Trophoblast cell (in vitro differentiated cells and primary cell): ENCODE results near the gene PAFAH2.
"Not testable (repeated sequence)": the region's sequence is repeated elsewhere in the genome, so short reads cannot be mapped to it uniquely, and the experiment has no call there.

Experiments
- DNase-seq, 2 donors: peaks; one replicate each; pipeline ENCODE4 v3.0.0-alpha.2; 2016
- H2AFZ ChIP-seq: 2 replicates; pipeline ENCODE4 v1.6.1; 2013; ENCODE audit warnings: low read length, moderate library complexity, mild to moderate bottlenecking; ENCODE audit not compliant: insufficient read depth, poor library complexity
- H2AK5ac ChIP-seq: 2 replicates; pipeline ENCODE4 v1.6.1; 2013; ENCODE audit warnings: mild to moderate bottlenecking, low read length
- H2BK120ac ChIP-seq: 2 replicates; pipeline ENCODE4 v1.6.1; 2013; ENCODE audit warnings: low read length, mild to moderate bottlenecking, moderate library complexity; ENCODE audit not compliant: insufficient read depth, poor library complexity
- H2BK12ac ChIP-seq: 2 replicates; pipeline ENCODE4 v1.6.1; 2013; ENCODE audit warnings: mild to moderate bottlenecking, low read length, moderate library complexity
- H2BK5ac ChIP-seq: 2 replicates; pipeline ENCODE4 v1.6.1; 2013; ENCODE audit warnings: low read length, low read depth, moderate library complexity, mild to moderate bottlenecking; ENCODE audit not compliant: poor library complexity
- H3K14ac ChIP-seq: 2 replicates; pipeline ENCODE4 v1.6.1; 2013; ENCODE audit warnings: mild to moderate bottlenecking, low read length
- H3K18ac ChIP-seq: 2 replicates; pipeline ENCODE4 v1.6.1; 2013; ENCODE audit warnings: mild to moderate bottlenecking, low read length
- H3K23ac ChIP-seq: 2 replicates; pipeline ENCODE4 v1.6.1; 2013; ENCODE audit warnings: low read length
- H3K27ac ChIP-seq: 2 replicates; pipeline ENCODE4 v1.5.1; 2013; ENCODE audit warnings: low read depth, mild to moderate bottlenecking, inconsistent platforms, low read length, moderate library complexity
- H3K27me3 ChIP-seq: 2 replicates; pipeline ENCODE4 v1.6.1; 2013; ENCODE audit warnings: inconsistent platforms, mild to moderate bottlenecking, low read length, moderate library complexity; ENCODE audit not compliant: insufficient read depth
- H3K36me3 ChIP-seq, 2 experiments: 1 replicate in 1 of 2; 2 replicates in 1 of 2; pipeline ENCODE4 v1.6.1; 2013; ENCODE audit warnings: low read length in 2 of 2, mild to moderate bottlenecking in 2 of 2, moderate library complexity in 1 of 2; ENCODE audit not compliant: insufficient read depth in 2 of 2, control insufficient read depth in 1 of 2
- H3K4ac ChIP-seq: 2 replicates; pipeline ENCODE4 v1.6.1; 2013; ENCODE audit warnings: low read depth, mild to moderate bottlenecking, low read length, moderate library complexity
- H3K4me1 ChIP-seq, 2 experiments: 1 replicate in 1 of 2; 2 replicates in 1 of 2; pipeline ENCODE4 v1.6.1; 2013; ENCODE audit warnings: low read length in 2 of 2, mild to moderate bottlenecking in 2 of 2, moderate library complexity in 1 of 2; ENCODE audit not compliant: insufficient read depth in 2 of 2, control insufficient read depth in 1 of 2
- H3K4me2 ChIP-seq: 2 replicates; pipeline ENCODE4 v1.6.1; 2013; ENCODE audit warnings: inconsistent platforms, mild to moderate bottlenecking, low read length, moderate library complexity
- H3K4me3 ChIP-seq: 2 replicates; pipeline ENCODE4 v1.5.1; 2013; ENCODE audit warnings: mild to moderate bottlenecking, low read depth, low read length, inconsistent platforms
- H3K79me1 ChIP-seq: one replicate; pipeline ENCODE4 v1.6.1; 2013; ENCODE audit warnings: low read length
- H3K79me2 ChIP-seq: 2 replicates; pipeline ENCODE4 v1.6.1; 2013; ENCODE audit warnings: low read length, mild to moderate bottlenecking; ENCODE audit not compliant: control insufficient read depth, insufficient read depth, poor library complexity
- H3K9ac ChIP-seq: 2 replicates; pipeline ENCODE4 v1.6.1; 2013; ENCODE audit warnings: mild to moderate bottlenecking, low read length
- H3K9me3 ChIP-seq: 2 replicates; pipeline ENCODE4 v1.6.1; 2013; ENCODE audit warnings: low read depth, mild to moderate bottlenecking, control low read depth, inconsistent platforms, low read length; ENCODE audit not compliant: insufficient read depth
- H4K12ac ChIP-seq: 2 replicates; pipeline ENCODE4 v1.6.1; 2013; ENCODE audit warnings: low read depth, mild to moderate bottlenecking, low read length, moderate library complexity
- H4K8ac ChIP-seq: 2 replicates; pipeline ENCODE4 v1.6.1; 2013; ENCODE audit warnings: low read depth, mild to moderate bottlenecking, low read length, moderate library complexity
- H4K91ac ChIP-seq: one replicate; pipeline ENCODE4 v1.6.1; 2013; ENCODE audit warnings: low read depth, mild to moderate bottlenecking, low read length, moderate library complexity
- WGBS: extraction: QIAGEN DNeasy Blood & Tissue Kit; methylation state at CpG from one replicate; pipeline ENCODE4 v1.1.7; 2013; ENCODE audit warnings: missing lambda C conversion rate; ENCODE audit not compliant: insufficient read length, insufficient coverage; ENCODE audit errors: extremely low coverage; 5-methylcytosine and 5-hydroxymethylcytosine counted together

PAFAH2 gene

GRCh38 chr1:25933479-25934365 is 64.1 kb downstream of the PAFAH2 start:
- H3K4me3 ChIP-seq, result no peak overlapping the region
- H3K4ac ChIP-seq, result no peak overlapping the region
- no peaks in the 10 kb centered on the region for H3K36me3 ChIP-seq
- H3K9ac ChIP-seq, result peak overlapping the region; percentile 30
- H3K27me3 ChIP-seq, result no peaks in the 10 kb centered on the region
- no peak overlapping the region for H2BK5ac ChIP-seq
- H4K91ac ChIP-seq, result no peak overlapping the region
- H3K14ac ChIP-seq, result no peak overlapping the region
- peak overlapping the region; percentile 71 for H3K23ac ChIP-seq
- no peak overlapping the region for H3K4me2 ChIP-seq
- H3K27ac ChIP-seq, result no peak overlapping the region
- no peak for DNase-seq
- H2BK12ac ChIP-seq, result no peak overlapping the region
- H2BK120ac ChIP-seq, result no peak overlapping the region
- no peaks in the 10 kb centered on the region for H3K79me1 ChIP-seq
- no CpG with 5 or more reads among the region's 13 CpGs for WGBS
- H4K12ac ChIP-seq, result no peak overlapping the region
- no peak overlapping the region for H4K8ac ChIP-seq
- H3K18ac ChIP-seq, result no peak overlapping the region
- no peaks in the 10 kb centered on the region for H3K4me1 ChIP-seq
- peak overlapping the region; percentile 29 for H2AK5ac ChIP-seq
- H3K9me3 ChIP-seq, result no peaks in the 10 kb centered on the region
- H2AFZ ChIP-seq, result no peak overlapping the region
- no peaks in the 10 kb centered on the region for H3K79me2 ChIP-seq

- H3K9ac ChIP-seq, DNase-seq, H3K4me3 ChIP-seq, H3K14ac ChIP-seq, H2BK120ac ChIP-seq, H3K18ac ChIP-seq, H4K12ac ChIP-seq, H3K27me3 ChIP-seq, H3K4ac ChIP-seq, H3K4me2 ChIP-seq, H3K4me1 ChIP-seq, H3K27ac ChIP-seq, H3K79me1 ChIP-seq, H3K79me2 ChIP-seq, H3K9me3 ChIP-seq, H3K23ac ChIP-seq, H4K91ac ChIP-seq, H2AK5ac ChIP-seq, H4K8ac ChIP-seq, H3K36me3 ChIP-seq, H2BK12ac ChIP-seq, H2AFZ ChIP-seq, H2BK5ac ChIP-seq: not testable (repeated sequence)
- WGBS, result no CpG with 5 or more reads among the region's 12 CpGs
These were observed 65.0 kb downstream of the PAFAH2 start for GRCh38 chr1:25932811-25933400.

- H3K79me2 ChIP-seq, result no peaks in the 10 kb centered on the region
- no peak overlapping the region for H3K4me3 ChIP-seq
- no peak for DNase-seq
These were observed 65.5 kb downstream of the PAFAH2 start for GRCh38 chr1:25932321-25932720.

DNA sequence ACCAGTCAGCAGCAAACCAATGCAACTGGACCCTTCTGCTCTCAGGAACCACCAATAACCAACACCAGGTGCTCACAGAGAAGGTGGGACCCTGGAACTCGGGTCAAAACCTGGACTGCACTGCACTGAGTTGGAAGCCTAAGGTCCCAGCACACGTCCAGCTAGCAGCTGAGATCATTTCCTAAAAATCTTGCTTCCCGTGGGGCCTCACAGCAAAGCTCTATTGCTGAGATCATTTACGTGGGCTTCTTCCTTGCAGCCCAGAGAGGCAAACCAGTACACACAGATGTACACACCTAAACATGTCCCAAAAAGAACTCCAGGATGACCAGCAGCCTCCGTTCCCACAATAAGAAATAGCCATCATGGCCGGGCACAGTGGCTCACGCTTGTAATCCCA is 68.8 kb downstream of the PAFAH2 start:
- H3K27ac ChIP-seq, result no peak overlapping the region
- no peaks in the 10 kb centered on the region for H3K27me3 ChIP-seq
- no peaks in the 10 kb centered on the region for H3K36me3 ChIP-seq
- no peak overlapping the region for H2AFZ ChIP-seq
- H3K79me2 ChIP-seq, result no peaks in the 10 kb centered on the region
- H4K8ac ChIP-seq, result no peak overlapping the region
- WGBS, result no CpG with 5 or more reads among the region's 7 CpGs
- H3K23ac ChIP-seq, result no peak overlapping the region
- no peak overlapping the region for H4K91ac ChIP-seq
- H3K79me1 ChIP-seq, result no peaks in the 10 kb centered on the region
- no peak overlapping the region for H2BK5ac ChIP-seq
- no peak overlapping the region for H3K4me3 ChIP-seq
- peaks cover 0 to 6% of the 10 kb centered on the region in 2 experiments for H3K4me1 ChIP-seq
- no peak overlapping the region for H3K4ac ChIP-seq
- no peak overlapping the region for H3K4me2 ChIP-seq
- H3K18ac ChIP-seq, result no peak overlapping the region
- H2AK5ac ChIP-seq, result no peak overlapping the region
- H3K9me3 ChIP-seq, result no peaks in the 10 kb centered on the region
- no peak overlapping the region for H3K9ac ChIP-seq
- H3K14ac ChIP-seq, result no peak overlapping the region
- DNase-seq, result no peak
- H2BK12ac ChIP-seq, result no peak overlapping the region
- H2BK120ac ChIP-seq, result no peak overlapping the region
- H4K12ac ChIP-seq, result no peak overlapping the region

More at GRCh38 chr1:25932321-25932720, 65.5 kb downstream of the PAFAH2 start:
- H3K4ac ChIP-seq, result no peak overlapping the region
- no peak overlapping the region for H3K4me2 ChIP-seq
- H3K18ac ChIP-seq, result no peak overlapping the region
- no peak overlapping the region for H3K9ac ChIP-seq
- H3K9me3 ChIP-seq, result no peaks in the 10 kb centered on the region
- H2AFZ ChIP-seq, result no peak overlapping the region
- no CpG with 5 or more reads among the region's 5 CpGs for WGBS
- H2BK120ac ChIP-seq, result no peak overlapping the region
- peaks cover 0 to 3% of the 10 kb centered on the region in 2 experiments for H3K4me1 ChIP-seq
- no peaks in the 10 kb centered on the region for H3K36me3 ChIP-seq
- H3K27ac ChIP-seq, result no peak overlapping the region
- no peak overlapping the region for H2BK5ac ChIP-seq
- H3K27me3 ChIP-seq, result no peaks in the 10 kb centered on the region
- no peaks in the 10 kb centered on the region for H3K79me1 ChIP-seq
- H3K23ac ChIP-seq, result no peak overlapping the region
- H2BK12ac ChIP-seq, result no peak overlapping the region
- no peak overlapping the region for H4K8ac ChIP-seq
- no peak overlapping the region for H4K91ac ChIP-seq
- H3K14ac ChIP-seq, result no peak overlapping the region
- no peak overlapping the region for H2AK5ac ChIP-seq
- no peak overlapping the region for H4K12ac ChIP-seq
